Right atrium auricular region (tissue), 2 donors: ENCODE data around the gene PMVK. TPM values are rescaled to one million over a fixed set of nuclear protein-coding genes. Genes with fewer than 3 reads are reported as not detected.
A peak's percentile ranks its signal among the peaks of the same experiment; 100 is the strongest.

Experiments
- DNase-seq: peaks from one replicate; pipeline ENCODE4 v3.0.0-alpha.2; 2019; ENCODE audit warnings: low spot score
- H3K27ac ChIP-seq, 2 donors: fragments of 200-600 bp; sonication (generic); 1 replicate in 1 of 2; 2 replicates in 1 of 2; pipeline ENCODE4 v1.5.1; 2016 to 2019
- H3K27me3 ChIP-seq, 2 donors: fragments of 200-600 bp; sonication (generic); one replicate each; pipeline versions ENCODE4 v1.5.1 to v1.6.0; 2017 to 2019
- H3K36me3 ChIP-seq: fragments of 200-600 bp; sonication (generic); one replicate; pipeline ENCODE4 v1.5.1; 2016
- H3K4me1 ChIP-seq, 2 donors: fragments of 200-600 bp; sonication (generic); one replicate each; pipeline versions ENCODE4 v1.5.1 to v1.6.0; 2017 to 2019
- H3K4me3 ChIP-seq, 2 donors: fragments of 200-600 bp; sonication (generic); 1 replicate in 1 of 2; 2 replicates in 1 of 2; pipeline ENCODE4 v1.5.1; 2017 to 2019; ENCODE audit warnings: mild to moderate bottlenecking in 1 of 2, moderate library complexity in 1 of 2
- H3K9me3 ChIP-seq, 2 donors: fragments of 200-600 bp; sonication (generic); one replicate each; pipeline ENCODE4 v1.5.1; 2019
- CTCF ChIP-seq, 2 donors: fragments of 200-600 bp; sonication (generic); IDR thresholded peaks; one replicate each; pipeline ENCODE4 v1.5.1; 2019; ENCODE audit warnings: antibody characterized with exemption in 2 of 2
- total RNA-seq, 2 donors: library from RNA; depleted of rRNA; stranded (reverse); fragments of >200 nt; gene quantifications; one replicate each; pipeline ENCODE4 v1.1.0, GENCODE V29; 2016

Gene PMVK
- total RNA-seq, 2 donors from 2014 or later, result 15.7 to 21.2 TPM

- TF ChIP-seq CTCF (IDR thresholded peaks at IDR 0.05), result peak in 1 of 2 donors; percentile 29
Measured at GRCh38 chr1:154937085-154937987, 817 bp upstream of the PMVK start.

GRCh38 chr1:154935749-154936554, 567 bp downstream of the PMVK start:
- peak overlapping the region; percentile 97 for H3K27ac ChIP-seq
- no peak for TF ChIP-seq CTCF (IDR thresholded peaks at IDR 0.05)
- H3K4me1 ChIP-seq, result peaks cover 0 to 41% of the 10 kb centered on the region in 2 donors
- no peaks in the 10 kb centered on the region for H3K36me3 ChIP-seq
- peak overlapping the region; percentile 55 to 66 for H3K4me3 ChIP-seq
- no peaks in the 10 kb centered on the region for H3K9me3 ChIP-seq
- no peaks in the 10 kb centered on the region for H3K27me3 ChIP-seq
- no peak for DNase-seq

More at GRCh38 chr1:154937085-154937987, 817 bp upstream of the PMVK start:
- Histone ChIP-seq H3K27me3 (no peaks in the 10 kb centered on the region), H3K27ac (peak overlapping the region; percentile 97), H3K4me3 (peak overlapping the region; percentile 55 to 66), H3K9me3 (no peaks in the 10 kb centered on the region), H3K36me3 (no peaks in the 10 kb centered on the region), H3K4me1 (peaks cover 0 to 55% of the 10 kb centered on the region in 2 donors)
- DNase-seq, result peak; percentile 92

GRCh38 chr1:154934358-154934948, 2.1 kb downstream of the PMVK start:
- Histone ChIP-seq H3K27me3 (no peaks in the 10 kb centered on the region), H3K4me1 (peaks cover 0 to 28% of the 10 kb centered on the region in 2 donors), H3K4me3 (no peak overlapping the region), H3K36me3 (no peaks in the 10 kb centered on the region), H3K9me3 (no peaks in the 10 kb centered on the region), H3K27ac (no peak overlapping the region)
- DNase-seq, result no peak
- no peak for TF ChIP-seq CTCF (IDR thresholded peaks at IDR 0.05)

GRCh38 chr1:154931940-154932487, 4.5 kb downstream of the PMVK start:
- H3K27me3 ChIP-seq, result no peaks in the 10 kb centered on the region
- no peak overlapping the region for H3K27ac ChIP-seq
- H3K4me1 ChIP-seq, result peaks cover 0 to 13% of the 10 kb centered on the region in 2 donors
- no peak for DNase-seq
- H3K36me3 ChIP-seq, result no peaks in the 10 kb centered on the region
- no peak for TF ChIP-seq CTCF (IDR thresholded peaks at IDR 0.05)
- no peaks in the 10 kb centered on the region for H3K9me3 ChIP-seq
- H3K4me3 ChIP-seq, result no peak overlapping the region

GRCh38 chr1:154926201-154926600, 10.3 kb downstream of the PMVK start:
- Histone ChIP-seq H3K36me3 (peaks cover 43% of the 10 kb centered on the region), H3K27me3 (no peaks in the 10 kb centered on the region)

More at GRCh38 chr1:154926201-154926600, 10.3 kb downstream of the PMVK start:
- Histone ChIP-seq H3K27ac (no peak overlapping the region), H3K9me3 (no peaks in the 10 kb centered on the region), H3K4me1 (no peaks in the 10 kb centered on the region), H3K4me3 (no peak overlapping the region)
- DNase-seq, result no peak
- TF ChIP-seq CTCF (IDR thresholded peaks at IDR 0.05), result no peak
